Suppressor macrophage treated with lipopolysaccharide for 4 hours (primary cell): ENCODE results near the gene FKBP6.
"Not testable (repeated sequence)": the region's sequence is repeated elsewhere in the genome, so short reads cannot be mapped to it uniquely, and the experiment has no call there.

Source experiments
- DNase-seq: peaks from one replicate; pipeline ENCODE4 v3.0.0-alpha.2; 2020

Gene FKBP6

DNA sequence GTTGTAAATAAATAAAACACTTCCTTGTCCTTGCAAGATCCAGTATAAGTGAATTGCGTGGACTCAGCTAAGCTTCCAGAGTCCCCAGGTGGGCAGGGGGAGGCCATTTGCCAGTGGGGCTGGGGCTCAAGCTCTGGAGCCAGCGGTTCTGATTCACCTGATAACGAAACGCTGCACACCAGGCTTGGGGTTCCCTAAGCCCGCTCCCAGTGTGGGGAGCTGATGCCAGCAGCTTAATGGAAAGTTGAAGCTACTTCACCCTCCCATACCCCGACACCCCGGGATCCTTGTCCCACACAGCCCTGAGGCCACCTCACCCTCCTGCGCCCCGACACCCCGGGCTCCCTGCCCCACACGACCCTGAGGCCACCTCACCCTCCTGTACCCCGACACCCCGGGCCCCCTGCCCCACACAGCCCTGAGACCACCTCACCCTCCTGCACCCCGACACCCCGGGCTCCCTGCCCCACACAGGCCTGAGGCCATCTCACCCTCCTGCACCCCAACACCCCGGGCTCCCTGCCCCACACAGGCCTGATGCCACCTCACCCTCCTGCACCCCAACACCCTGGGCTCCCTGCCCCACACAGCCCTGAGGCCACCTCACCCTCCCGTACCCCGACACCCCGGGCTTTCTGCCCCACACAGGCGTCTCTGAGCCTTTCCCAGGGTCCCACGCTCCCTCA is 30.8 kb downstream of the FKBP6 start:
- no peak for DNase-seq

DNA sequence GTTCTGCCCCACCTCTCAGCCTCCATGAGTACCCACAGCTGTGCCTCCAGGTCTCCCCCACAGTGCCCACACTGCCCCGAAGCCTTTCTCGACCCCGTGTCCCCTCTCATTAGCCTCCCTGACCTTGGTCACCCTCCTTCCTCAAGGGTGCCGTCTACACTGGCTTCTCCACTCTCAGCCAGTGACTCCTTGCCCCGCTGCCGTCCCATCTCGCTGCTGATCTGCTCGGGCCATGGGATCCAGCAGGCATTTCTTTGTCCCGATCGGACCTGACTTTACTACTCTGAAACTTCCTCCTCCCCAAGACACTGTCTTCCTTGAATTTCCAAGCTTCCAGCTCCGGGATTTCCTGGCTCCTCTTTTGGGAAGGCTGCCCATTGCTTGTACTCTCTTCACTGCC is 31.3 kb downstream of the FKBP6 start:
- no peak for DNase-seq

DNA sequence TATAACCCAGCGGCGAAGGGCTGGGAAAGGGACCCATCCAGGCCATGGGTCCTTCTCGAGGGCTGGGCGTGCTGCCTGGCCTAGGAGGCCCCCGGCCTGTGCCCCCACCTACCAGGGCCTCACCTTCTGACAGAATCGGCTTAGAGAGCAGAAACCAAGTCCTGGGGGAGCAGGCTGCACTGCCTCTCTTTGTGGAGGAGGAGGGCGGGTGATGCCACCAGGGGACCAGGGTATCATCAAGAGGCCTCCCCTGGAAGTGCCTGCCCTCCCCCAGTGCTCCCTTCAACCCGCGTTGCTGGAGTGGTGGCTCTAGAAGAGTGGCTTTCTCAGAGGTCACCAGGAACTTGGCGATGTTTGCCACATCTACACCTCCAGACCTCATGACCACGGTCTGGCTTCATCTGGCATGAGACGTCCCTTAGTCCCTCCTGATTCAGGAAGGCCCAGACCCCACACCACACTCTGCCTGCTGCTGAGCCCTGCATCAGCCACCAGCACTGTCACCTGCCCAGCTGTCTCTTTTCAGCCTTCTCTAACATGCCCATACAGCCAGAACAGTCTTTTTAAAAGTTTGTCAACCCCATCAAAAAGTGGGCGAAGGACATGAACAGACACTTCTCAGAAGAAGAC is 31.9 kb downstream of the FKBP6 start:
- no peak for DNase-seq

GRCh38 chr7:73360590-73360989 is 32.6 kb downstream of the FKBP6 start:
- DNase-seq, result not testable (repeated sequence)

DNA sequence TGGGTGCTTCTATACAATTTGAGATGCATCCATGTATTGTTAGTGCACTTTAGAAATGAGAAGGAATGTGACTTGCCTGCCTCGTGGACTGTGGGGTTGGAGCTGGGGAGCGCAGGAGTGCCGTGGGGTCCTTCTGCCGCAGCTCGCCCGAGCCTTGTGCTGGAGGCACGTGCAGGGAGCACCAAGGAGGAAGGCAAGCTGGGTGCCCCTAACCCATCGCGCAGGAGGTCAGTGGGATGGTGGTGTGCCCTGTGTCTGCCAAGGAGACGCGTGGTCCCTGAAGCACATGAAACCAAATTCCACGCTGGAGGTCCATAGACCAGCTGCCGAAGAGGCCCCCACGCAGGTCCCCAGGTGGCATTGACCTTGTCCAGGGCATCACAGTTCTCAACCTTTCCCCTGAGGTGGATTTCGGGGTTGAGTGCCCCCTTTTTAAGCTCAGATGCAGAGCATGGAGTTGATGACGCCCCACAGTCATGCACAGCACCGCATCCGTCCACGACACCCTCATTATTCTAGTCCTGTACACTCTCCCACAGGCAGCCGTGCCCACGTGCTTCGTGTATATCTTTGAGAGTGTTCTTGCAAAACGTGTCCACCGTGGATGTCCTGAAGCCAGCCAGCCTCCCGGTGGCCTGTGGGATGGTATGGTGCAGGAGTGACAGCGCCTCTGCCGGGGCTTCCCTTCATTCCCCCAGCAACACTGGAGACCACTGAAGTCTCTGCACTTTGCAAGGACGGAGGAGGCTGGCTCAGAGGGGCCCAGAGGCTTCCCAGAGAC is 35.5 kb downstream of the FKBP6 start:
- no peak for DNase-seq

GRCh38 chr7:73364006-73364728 is 36.2 kb downstream of the FKBP6 start:
- no peak for DNase-seq

GRCh38 chr7:73366127-73366526 is 38.2 kb downstream of the FKBP6 start:
- no peak for DNase-seq

GRCh38 chr7:73366990-73367389 is 39.0 kb downstream of the FKBP6 start:
- DNase-seq, result no peak

- DNase-seq, result no peak
These were observed 41.0 kb downstream of the FKBP6 start for GRCh38 chr7:73369009-73369408.

DNA sequence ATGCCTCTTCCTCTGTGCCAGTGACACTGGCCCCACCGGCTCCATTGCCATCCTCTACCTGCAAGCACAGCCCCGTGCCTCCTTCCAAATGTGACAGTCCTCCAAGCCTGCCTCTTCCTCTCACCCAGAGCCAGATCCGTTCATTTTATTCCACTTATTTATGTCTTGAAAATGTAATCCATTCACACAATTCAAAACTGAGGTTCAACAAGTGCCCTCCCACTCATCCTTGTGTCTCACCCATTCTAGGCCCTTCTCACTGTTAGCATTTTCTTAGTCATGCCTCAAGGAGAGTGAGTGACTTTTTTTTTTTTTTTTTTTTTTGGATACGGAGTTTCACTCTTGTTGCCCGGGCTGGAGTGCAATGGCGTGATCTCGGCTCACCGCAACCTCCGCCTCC is 41.7 kb downstream of the FKBP6 start:
- DNase-seq, result no peak

DNA sequence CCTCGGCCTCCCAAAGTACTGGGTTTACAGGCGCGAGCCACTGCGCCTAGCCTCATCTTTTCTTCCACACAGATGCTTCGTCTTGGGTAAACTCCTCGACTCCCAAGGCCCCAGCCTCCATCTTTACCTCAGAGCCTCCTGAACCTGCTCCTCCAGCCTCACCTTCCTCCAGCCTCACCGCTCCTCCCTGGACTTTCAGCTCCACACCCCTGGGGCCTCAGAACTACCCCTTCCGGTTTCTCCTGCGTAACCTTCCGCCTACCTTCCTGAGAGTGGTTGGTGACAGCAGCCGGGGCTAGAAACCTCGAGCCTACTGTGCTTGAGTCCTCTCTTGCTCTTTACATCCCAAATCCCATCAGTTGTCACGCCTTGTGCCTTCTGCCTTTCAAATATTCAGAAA is 45.8 kb downstream of the FKBP6 start:
- DNase-seq, result no peak

GRCh38 chr7:73376262-73376661 is 48.3 kb downstream of the FKBP6 start:
- not testable (repeated sequence) for DNase-seq

GRCh38 chr7:73376671-73377412 is 48.9 kb downstream of the FKBP6 start:
- DNase-seq, result no peak

DNA sequence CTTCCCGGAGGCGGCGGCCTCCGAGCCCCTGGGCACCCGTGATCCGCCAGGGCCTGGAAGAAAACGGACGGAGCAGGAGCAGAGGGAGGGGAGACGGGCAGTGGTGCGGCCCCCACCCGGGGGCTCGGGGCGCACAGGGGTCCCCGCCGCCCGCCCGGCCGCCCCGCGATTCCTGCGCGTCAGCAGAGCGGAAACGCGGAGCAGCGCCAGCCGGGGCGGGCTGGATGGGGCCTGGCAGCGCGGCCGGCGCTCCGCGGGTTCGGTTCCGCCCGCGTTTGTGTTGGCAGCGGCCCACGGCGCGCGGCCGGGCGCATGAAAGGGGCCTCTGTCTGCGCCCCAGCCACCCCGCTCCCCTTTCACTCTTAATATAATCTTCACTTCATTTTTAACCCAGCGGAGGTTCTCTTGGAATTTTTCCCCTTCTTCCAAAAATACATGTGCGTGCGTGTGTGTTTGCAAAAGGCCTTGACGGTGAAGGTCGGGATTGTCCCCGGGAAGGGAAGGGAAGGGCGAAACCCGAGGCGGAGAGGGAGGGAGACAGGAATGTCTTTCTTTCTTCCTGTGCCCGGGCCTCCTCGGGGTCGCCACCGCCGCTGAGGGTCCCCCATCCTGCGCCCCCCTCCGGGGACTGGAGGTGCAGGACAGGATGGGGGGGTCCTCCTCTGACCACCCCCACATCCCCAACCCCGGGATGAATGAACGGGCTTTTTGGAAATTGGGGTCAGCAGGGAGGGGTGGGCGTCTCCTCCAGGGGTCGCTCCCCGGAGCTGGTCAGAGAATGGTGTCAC is 49.6 kb downstream of the FKBP6 start:
- DNase-seq, result not testable (repeated sequence)

DNA sequence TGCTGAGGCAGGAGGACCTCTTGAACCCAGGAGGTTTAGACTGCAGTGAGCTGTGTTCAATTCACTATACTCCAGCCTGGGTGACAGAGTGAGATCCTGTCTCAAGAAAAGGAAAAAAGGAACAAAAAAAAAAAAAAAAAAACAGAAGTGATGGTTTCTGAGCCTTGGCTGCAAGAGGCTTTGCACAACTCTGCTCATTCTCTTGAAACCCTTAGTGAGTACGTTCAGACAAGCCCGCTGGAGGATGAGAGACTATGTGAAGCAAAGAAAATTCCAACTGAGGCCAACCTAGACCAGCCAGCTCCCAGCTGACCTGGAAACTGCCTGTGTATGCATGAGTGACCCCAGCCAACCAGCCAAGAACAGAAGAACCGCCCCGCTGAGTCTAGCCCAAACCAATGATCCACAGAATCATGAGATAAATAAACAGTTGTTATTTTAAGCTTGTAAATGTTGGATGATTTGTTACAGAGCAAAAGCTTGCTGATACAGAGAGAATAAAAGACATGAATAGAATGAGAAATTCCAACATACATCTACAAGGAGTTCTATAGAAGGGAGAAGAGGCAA is 55.1 kb downstream of the FKBP6 start:
- peak; percentile 27 for DNase-seq

- no peak for DNase-seq
These were observed 59.4 kb downstream of the FKBP6 start for GRCh38 chr7:73387221-73387828.

DNA sequence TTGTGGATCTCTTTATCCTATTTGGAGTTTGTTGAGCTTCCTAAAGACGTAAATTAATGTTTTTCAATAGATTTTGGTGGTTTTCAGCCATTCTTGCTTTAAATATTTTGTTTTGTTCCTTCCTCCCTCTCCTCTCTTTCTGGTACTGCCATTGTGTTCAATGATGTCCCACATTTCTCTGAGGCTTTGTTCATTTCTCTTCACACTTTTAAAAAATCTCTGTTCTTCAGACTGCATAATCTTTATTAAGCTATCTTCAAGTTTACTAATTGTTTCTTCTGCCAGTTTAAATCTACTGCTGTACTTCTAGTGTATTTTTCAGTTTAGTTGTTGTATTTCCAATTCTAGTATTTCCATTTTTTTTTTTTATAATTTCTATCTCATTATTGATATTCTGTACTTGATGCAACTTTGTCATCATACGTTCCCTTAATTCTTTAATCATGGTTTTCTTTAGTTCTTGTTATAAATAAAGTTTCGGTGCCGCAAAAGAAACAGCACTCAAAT is 60.0 kb downstream of the FKBP6 start:
- DNase-seq, result no peak

DNA sequence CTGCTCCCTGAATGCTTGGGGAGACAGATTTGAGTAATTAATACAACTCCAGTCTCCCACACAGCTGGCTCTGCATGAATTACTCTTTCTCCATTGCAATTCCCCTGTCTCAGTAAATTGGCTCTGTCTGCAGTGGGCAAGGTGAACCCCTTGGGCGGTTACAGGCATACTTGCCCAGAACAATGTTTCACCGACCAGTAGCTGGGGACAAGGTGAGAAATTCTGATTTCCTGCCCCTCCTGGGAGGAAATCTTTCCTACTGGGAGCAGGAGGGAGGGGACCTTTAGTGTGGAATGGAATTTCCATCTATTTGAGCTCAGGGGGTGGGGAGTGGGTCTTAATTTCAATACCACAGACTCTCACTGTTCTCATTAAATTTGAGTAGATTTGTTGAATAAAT is 63.4 kb downstream of the FKBP6 start:
- no peak for DNase-seq

DNA sequence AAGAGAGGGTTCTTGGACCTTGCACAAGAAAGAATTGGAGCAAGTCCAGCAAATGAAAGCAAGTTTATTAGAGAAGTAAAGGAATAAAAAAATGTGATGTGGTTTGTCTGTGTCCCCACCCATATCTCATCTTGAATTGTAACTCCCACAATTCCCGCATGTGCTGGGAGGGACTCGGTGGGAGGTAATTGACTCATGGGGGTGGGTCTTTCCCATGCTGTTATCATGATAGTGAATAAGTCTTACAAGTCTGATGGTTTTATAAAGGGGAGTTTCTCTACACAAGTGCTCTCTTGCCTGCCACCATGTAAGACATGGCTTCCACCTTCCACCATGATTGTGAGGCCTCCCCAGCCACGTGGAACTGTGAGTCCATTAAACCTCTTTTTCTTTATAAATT is 66.5 kb downstream of the FKBP6 start:
- no peak for DNase-seq
